ENCODE measurements around the gene NT5C. TPM values are rescaled to one million over a fixed set of nuclear protein-coding genes. Genes with fewer than 3 reads are reported as not detected.

NT5C gene
- total and polyA plus RNA-seq, 4 donors: 64.4 to 96.3 (median 78.3) TPM

DNA sequence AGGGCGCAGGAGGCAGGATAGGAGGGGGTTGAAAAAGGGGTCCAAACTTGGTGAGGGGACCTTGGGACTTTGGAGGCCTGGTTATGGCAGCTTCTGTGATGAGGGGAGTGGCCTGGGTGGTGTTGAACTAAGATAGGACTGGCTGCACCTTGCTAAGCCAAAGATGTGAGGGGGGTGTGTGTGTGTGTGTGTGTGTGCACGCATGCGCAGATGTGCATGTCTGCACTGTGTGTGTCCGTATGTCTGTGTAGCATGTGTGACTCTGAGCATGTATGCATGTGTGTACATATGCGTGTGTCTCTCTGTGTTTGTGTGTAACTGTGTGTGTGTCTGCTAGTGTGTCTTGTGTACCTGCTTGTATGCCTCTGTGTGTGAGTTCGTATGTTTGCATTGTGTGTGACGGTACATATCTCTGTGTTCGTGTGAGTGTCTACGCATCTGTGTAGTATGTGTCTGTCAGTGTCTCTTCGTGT is 39.7 kb downstream of the NT5C start:
- Histone ChIP-seq H3K27me3 (ENCODE audit: control insufficient read depth in 3 of 3, insufficient read depth in 3 of 3, low read length in 2 of 3) (no peaks in the 10 kb centered on the region), H3K9me3 (ENCODE audit: control insufficient read depth in 4 of 4, insufficient read depth in 3 of 4, low read length in 3 of 4) (no peaks in the 10 kb centered on the region), H3K4me1 (ENCODE audit: control insufficient read depth in 5 of 5, insufficient read depth in 5 of 5, low read length in 5 of 5) (peaks cover 0 to 50% (median 23%) of the 10 kb centered on the region in 5 donors), H3K36me3 (ENCODE audit: control insufficient read depth in 4 of 4, insufficient read depth in 4 of 4, low read length in 4 of 4) (peaks cover 0 to 7% (median 0%) of the 10 kb centered on the region in 4 donors), H3K27ac (ENCODE audit: low read depth in 1 of 2, low read length in 1 of 2) (peak overlapping the region in 1 of 2 donors; percentile 82), H3K4me3 (no peak overlapping the region), H3K9ac (ENCODE audit: insufficient read depth in 1 of 2, low read length in 2 of 2) (peak overlapping the region; percentile 16 to 36)
- 71 to 82% methylated on average over 10 of the region's 10 CpGs for WGBS, 2 donors
- DNase-seq: no peak
- ATAC-seq (ENCODE audit: insufficient read depth, low FRiP score): no peak
- TF ChIP-seq, protein P1, sequence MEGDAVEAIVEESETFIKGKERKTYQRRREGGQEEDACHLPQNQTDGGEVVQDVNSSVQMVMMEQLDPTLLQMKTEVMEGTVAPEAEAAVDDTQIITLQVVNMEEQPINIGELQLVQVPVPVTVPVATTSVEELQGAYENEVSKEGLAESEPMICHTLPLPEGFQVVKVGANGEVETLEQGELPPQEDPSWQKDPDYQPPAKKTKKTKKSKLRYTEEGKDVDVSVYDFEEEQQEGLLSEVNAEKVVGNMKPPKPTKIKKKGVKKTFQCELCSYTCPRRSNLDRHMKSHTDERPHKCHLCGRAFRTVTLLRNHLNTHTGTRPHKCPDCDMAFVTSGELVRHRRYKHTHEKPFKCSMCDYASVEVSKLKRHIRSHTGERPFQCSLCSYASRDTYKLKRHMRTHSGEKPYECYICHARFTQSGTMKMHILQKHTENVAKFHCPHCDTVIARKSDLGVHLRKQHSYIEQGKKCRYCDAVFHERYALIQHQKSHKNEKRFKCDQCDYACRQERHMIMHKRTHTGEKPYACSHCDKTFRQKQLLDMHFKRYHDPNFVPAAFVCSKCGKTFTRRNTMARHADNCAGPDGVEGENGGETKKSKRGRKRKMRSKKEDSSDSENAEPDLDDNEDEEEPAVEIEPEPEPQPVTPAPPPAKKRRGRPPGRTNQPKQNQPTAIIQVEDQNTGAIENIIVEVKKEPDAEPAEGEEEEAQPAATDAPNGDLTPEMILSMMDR (IDR thresholded peaks at IDR 0.05; ENCODE audit: control extremely low read depth, extremely low read depth): no peak

DNA sequence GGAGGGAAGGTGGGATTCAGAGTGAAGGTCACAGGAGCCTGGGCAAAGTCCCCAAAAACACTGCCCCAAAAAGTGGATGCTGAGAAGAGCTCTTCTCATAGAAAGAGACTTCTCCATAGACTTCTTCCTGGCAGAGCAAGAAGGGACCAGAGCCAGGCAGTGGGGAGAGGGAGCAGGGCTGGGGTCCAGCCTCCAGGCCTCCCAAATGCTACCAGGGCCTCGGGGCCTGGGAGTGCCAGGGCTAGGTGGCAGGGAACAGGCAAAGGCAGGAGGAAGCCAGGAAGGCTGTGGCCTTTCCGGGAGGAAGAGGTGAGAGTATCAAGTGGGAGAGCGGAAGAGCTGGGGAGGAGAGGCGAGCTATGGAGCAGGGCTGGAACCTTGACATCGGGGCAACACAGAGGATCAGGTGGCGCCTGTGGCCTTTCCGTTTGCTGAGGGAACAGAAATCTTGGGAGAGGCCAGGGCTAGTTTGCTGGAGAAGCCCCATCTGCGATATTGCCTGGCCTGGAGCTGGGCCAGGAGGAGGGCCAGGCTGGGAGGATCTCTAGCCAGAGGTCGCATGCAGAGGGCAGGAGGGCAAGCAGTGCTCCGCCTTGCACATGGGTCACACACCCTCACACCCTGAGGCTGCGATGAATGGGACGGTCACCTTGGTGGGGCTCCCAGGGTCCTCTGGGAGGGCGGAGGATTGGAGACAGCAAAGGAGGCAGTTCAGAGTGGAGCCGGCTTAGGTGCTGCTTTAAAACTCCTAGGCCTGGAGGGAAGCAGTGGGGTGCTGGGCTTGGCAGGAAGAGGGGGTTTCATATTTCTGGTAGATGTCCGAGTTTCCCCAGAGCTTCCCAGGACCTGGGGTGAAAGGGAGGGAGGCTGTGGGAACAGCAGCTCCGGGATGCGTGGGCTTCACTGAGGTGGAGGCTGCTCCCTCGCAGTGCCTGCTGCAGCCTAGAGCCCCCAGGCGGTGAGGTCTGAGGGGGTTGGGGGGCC is 40.4 kb downstream of the NT5C start:
- DNase-seq: no peak
- peak overlapping the region; percentile 52 to 82 for H3K27ac ChIP-seq (ENCODE audit: low read depth in 1 of 2, low read length in 1 of 2)

GRCh38 chr17:75088465-75089417 is 42.8 kb downstream of the NT5C start:
- 67 to 73% methylated on average over 11 of the region's 11 CpGs for WGBS, 2 donors
- H3K27ac ChIP-seq (ENCODE audit: low read depth in 1 of 2, low read length in 1 of 2): peak overlapping the region; percentile 92 to 99
- H3K36me3 ChIP-seq (ENCODE audit: control insufficient read depth in 4 of 4, insufficient read depth in 4 of 4, low read length in 4 of 4): peaks cover 0 to 5% (median 0%) of the 10 kb centered on the region in 4 donors
- peak overlapping the region; percentile 2 to 67 for H3K9ac ChIP-seq (ENCODE audit: insufficient read depth in 1 of 2, low read length in 2 of 2)
- TF ChIP-seq, protein P1 (IDR thresholded peaks at IDR 0.05; ENCODE audit: control extremely low read depth, extremely low read depth): no peak
- no peak for DNase-seq
- H3K4me1 ChIP-seq (ENCODE audit: control insufficient read depth in 5 of 5, insufficient read depth in 5 of 5, low read length in 5 of 5): peaks cover 0 to 60% (median 23%) of the 10 kb centered on the region in 5 donors
- H3K9me3 ChIP-seq (ENCODE audit: control insufficient read depth in 4 of 4, insufficient read depth in 3 of 4, low read length in 3 of 4): no peaks in the 10 kb centered on the region
- peak; percentile 20 for ATAC-seq (ENCODE audit: insufficient read depth, low FRiP score)
- no peaks in the 10 kb centered on the region for H3K27me3 ChIP-seq (ENCODE audit: control insufficient read depth in 3 of 3, insufficient read depth in 3 of 3, low read length in 2 of 3)
- peak overlapping the region; percentile 66 for H3K4me3 ChIP-seq

More for the DNA sequence above, 40.4 kb downstream of the NT5C start:
- TF ChIP-seq, protein P1 (IDR thresholded peaks at IDR 0.05; ENCODE audit: control extremely low read depth, extremely low read depth): no peak
- Histone ChIP-seq H3K9me3 (ENCODE audit: control insufficient read depth in 4 of 4, insufficient read depth in 3 of 4, low read length in 3 of 4) (no peaks in the 10 kb centered on the region), H3K9ac (ENCODE audit: insufficient read depth in 1 of 2, low read length in 2 of 2) (peak overlapping the region in 1 of 2 donors; percentile 16), H3K4me1 (ENCODE audit: control insufficient read depth in 5 of 5, insufficient read depth in 5 of 5, low read length in 5 of 5) (peaks cover 0 to 52% (median 23%) of the 10 kb centered on the region in 5 donors), H3K4me3 (no peak overlapping the region), H3K36me3 (ENCODE audit: control insufficient read depth in 4 of 4, insufficient read depth in 4 of 4, low read length in 4 of 4) (peaks cover 0 to 7% (median 0%) of the 10 kb centered on the region in 4 donors), H3K27me3 (ENCODE audit: control insufficient read depth in 3 of 3, insufficient read depth in 3 of 3, low read length in 2 of 3) (no peaks in the 10 kb centered on the region)
- 45 to 71% methylated on average over 19 of the region's 19 CpGs for WGBS, 2 donors
- ATAC-seq (ENCODE audit: insufficient read depth, low FRiP score): no peak
